Kidney tubule cell (primary cell): ENCODE results near the gene KIF4A.
"Not testable (repeated sequence)": the region's sequence is repeated elsewhere in the genome, so short reads cannot be mapped to it uniquely, and the experiment has no call there.

Experiments used
- DNase-seq: peaks from one replicate; pipeline ENCODE4 v3.0.0-alpha.2; 2018; ENCODE audit warnings: low spot score

Gene KIF4A

DNA sequence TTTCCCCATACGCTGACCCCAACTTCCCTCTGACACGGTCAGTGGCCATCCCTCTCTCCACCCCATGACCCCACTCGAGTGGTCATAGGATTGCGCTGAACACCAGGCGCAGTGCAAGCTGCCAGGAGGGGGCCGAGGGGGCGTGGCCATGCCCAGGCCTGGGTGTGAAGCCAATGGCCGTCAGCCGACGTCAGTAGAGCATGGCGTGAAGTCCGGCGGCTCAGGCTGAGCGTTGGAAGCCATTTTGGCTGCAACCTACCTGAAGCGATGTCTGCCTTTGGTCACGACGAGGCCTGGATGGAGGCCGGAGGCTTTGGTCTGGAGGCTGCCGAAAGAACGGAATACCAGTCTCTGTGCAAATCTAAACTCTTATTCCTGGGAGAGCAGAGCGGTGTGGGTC lies 8.0 kb upstream of the KIF4A start, which contains the start of gene RAB41:
Gene RAB41, plus strand, starts transcription at position 222 of the 400 bp plus-strand sequence. Its CDS starts 46 bp downstream, at position 268.
- no peak for DNase-seq

DNA sequence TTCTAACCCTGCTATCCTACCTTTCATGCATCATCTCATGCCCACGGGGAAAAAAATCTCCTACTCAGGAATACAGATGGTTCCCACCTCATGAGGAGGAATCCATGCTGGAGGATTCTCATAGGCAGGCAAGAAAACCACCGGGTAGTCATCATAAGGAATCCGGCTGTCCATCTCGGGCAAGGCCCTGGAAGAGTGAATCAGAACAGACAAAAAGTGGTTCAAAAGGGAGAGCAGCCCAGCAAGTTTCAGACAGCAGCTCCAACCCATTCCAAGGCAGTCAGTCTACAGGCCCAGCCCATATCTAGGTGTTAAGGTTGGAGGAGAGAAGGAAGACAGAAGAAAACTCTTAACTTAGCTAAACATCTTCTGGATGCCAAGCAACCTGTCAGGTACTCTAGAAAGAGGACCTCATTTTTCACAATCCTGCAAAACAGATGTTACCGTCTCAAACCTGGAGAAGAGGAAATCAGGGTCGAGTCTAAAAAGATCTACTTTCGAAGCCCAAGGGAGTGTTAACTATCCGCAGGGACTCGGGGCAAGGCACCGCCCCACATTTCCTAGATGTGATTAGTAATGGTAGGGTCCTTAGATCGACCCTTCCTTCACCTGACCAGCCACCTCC lies 624 bp upstream of the KIF4A start:
- peak; percentile 16 for DNase-seq

DNA sequence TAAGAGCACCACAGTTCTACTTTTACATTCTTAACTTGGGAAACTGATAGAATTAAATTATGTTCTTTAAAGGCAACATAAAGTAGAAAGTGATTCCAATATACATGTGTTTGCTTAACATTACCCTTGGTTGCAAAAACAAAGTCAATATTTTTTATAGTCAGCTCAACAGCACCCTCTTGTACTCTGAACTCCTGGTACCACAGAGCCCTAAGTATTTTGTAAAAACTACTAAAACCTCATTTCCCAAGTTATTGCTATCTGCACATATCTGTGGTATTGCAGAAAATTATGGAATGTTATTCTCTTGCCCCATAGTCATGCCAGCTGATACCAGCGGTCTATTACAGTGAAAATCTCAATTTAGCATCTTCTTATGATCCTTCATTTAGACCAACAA lies 2.9 kb downstream of the KIF4A start:
- DNase-seq, result no peak

DNA sequence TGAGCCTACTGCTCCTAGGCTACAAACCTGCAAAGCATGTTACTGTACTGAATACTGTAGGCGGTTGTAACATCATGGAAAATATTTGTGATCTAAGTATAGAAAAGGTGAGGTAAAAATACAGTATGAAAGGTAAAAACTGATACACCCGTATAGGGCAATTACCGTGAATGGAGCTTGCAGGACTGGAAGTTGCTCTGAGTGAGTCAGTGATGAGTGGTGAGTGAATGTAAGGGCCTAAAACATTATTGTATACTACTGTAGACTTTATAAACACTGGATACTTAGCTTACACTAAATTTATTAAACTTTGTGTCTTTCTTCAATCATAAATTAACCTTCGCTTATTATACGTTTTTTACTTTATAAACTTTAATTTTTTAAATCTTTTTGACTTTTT lies 3.7 kb downstream of the KIF4A start:
- DNase-seq, result no peak

- peak; percentile 37 for DNase-seq
These were observed 11.8 kb downstream of the KIF4A start for GRCh38 chrX:70301716-70302115.

DNA sequence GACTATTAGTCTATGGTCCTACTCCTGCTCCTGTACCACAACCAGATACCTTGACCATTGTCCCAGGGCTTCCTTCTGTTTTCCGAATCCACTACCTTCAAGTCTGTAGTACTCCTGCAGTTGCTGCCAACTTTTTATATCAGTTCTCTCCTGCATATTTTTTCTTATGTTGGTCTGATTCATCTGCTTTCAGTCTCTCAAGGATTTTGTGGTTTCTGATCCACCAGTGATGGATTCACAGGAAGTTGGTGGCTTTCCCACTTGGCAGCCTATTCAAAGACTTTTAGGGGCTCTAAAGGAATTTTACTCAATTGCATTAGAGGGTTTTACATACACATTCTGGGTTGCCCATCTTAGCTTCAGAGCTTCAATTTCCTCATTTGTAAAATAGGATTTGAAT lies 23.6 kb downstream of the KIF4A start:
- DNase-seq, result peak; percentile 23

DNA sequence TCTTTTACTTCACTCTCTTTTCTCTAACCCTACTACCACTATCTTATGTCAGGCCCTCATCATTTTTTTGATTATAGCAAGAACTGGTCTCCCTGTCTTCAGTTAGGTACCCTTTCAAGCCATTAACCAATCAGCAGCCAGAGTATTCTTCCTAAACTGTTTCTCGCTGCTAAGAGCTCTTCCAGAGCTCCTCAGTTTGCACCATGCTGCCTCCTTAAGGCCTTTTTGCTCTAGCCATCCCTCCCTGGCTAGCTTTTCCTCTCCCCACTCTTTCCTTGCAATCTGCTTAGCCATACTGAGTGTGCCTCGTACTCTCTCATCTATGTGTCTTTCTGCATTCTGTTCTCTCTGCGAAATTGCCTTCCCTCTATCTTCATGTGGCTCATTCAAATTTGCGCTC lies 32.9 kb downstream of the KIF4A start:
- DNase-seq, result no peak

GRCh38 chrX:70323628-70324027 lies 33.7 kb downstream of the KIF4A start:
- not testable (repeated sequence) for DNase-seq

DNA sequence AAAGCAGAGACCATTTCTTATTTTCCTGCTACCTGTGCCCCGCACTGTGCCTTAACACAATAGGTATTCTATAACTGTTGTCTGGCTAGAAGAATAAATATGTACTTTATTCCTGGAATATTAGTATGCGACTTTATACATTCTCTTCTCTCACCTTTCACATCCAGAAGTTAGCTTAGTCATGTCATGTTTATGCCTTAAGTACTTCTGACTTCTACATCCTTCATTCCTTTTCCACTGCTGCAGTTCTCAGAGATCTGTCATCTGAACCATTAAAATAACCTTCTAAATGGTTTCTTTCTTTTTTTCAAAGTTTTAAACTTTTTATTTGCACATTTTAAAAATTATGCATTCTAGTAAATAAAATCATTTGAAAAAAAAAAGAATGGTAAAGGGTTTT lies 34.4 kb downstream of the KIF4A start:
- no peak for DNase-seq

- no peak for DNase-seq
These were observed 41.3 kb downstream of the KIF4A start for GRCh38 chrX:70331161-70331560.

GRCh38 chrX:70332600-70332999 lies 42.7 kb downstream of the KIF4A start:
- no peak for DNase-seq

GRCh38 chrX:70336767-70337166 lies 46.9 kb downstream of the KIF4A start:
- DNase-seq, result no peak

DNA sequence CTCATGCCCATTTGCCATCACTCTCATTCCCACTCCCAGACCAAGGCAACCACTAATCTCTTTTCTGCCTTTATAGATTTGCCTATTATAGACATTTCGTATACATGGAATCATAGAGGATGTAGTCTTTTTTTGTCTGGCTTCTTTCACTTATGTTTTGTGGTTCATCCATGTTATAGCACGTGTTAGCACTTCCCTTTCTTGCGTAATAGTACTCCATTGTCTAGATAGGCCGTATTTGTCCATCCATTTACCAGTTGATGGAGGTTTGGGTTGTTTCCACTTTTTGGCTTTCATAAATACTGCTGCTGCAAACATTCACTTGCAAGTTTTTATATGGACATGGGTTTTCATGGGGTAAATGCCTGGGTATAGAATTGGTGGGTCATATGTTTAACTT lies 48.4 kb downstream of the KIF4A start:
- no peak for DNase-seq

DNA sequence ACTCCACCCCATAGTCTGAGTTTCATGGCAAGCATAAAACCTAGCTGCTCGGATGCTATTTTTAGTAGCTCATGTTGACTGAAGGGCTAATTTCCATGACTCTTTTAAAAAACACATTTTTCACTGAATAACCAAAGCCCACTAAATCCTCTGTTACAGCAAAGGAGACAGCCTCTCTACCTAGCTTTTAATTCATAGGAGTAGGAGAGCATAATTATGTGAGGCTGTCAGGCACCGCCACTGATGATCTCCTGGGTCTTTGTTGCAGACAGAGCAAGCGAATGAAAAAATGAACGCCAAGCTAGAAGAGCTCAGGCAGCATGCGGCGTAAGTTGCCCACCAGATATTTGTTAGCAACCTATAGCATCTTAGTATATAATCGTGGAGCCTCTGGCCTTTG lies 53.5 kb downstream of the KIF4A start:
- DNase-seq, result no peak

DNA sequence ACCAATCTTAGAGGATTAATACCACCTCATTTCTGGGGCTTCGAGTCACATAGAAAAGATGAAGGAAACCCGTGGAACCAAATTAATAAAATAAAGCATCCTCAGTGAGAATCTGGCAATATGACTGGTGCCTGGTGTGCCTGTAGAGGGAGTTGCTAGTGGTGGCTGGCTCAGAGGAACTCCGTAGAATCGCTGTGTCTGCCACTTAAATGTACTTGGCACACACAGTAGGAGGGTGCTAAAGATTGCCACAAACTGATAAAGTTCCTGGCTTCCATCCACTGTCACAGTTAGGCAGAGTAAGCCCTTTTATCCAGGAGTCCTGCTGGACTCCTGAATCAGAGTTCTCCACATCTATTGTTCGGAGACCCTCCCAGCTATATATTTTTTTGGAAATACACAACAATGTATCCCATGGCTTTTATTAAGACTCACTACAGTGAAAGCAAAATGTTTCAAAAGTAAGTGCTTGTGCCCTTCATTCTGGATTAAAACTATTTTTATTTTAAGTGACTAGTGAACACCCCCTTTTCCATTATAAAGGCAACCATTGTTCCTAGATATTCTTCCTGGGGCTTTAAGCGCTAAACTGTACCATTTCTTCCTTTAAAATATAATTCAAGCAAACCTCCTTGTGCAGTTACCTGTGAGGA lies 56.6 kb downstream of the KIF4A start:
- no peak for DNase-seq

- not testable (repeated sequence) for DNase-seq
These were observed 58.9 kb downstream of the KIF4A start for GRCh38 chrX:70348825-70349224.

DNA sequence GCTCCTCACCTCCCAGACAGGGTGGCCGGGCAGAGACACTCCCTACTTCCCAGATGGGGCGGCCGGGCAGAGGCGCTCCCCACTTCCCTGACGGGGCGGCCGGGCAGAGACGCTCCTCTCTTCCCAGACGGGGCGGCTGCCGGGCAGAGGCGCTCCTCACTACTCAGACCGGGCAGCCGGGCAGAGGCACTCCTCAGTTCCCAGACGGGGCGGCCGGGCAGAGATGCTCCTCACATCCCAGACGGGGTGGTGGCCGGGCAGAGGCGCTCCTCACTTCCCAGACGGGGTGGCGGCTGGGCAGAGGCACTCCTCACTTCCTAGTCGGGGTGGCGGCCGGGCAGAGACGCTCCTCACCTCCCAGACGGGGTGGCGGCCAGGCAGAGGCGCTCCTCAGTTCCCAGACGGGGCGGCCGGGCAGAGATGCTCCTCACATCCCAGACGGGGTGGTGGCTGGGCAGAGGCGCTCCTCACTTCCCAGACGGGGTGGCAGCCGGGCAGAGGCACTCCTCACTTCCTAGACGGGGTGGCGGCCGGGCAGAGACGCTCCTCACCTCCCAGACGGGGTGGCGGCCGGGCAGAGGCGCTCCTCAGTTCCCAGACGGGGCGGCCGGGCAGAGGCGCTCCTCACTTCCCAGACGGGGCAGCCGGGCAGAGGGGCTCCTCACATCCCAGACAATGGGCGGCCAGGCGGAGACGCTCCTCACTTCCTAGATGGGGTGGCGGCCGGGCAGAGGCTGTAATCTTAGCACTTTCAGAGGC lies 59.6 kb downstream of the KIF4A start:
- not testable (repeated sequence) for DNase-seq

- no peak for DNase-seq
These were observed 62.6 kb downstream of the KIF4A start for GRCh38 chrX:70352496-70352895.

GRCh38 chrX:70353514-70353913 lies 63.6 kb downstream of the KIF4A start:
- DNase-seq, result no peak

- DNase-seq, result no peak
These were observed 64.8 kb downstream of the KIF4A start for GRCh38 chrX:70354716-70355115.

- no peak for DNase-seq
These were observed 69.6 kb downstream of the KIF4A start for GRCh38 chrX:70359458-70359857.

DNA sequence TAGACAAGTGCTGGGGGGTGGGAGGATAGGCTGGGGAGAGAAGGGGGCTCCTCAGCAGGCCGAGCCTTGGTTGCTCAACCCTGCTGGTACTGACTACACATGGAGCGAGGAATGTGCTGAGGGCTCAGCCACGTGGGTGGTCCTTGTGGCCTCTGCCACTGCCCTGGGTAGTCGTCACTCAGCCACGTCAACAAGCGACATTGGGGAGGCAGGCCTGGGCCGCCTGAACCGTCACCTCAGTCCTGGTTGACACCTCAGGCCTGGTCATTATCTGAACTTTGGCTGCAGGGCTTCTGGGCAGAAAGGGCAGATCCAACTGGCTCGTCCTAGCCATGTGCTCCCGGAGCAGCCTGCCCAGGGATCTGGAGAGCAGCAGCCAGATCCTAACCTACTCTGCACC lies 70.5 kb downstream of the KIF4A start:
- DNase-seq, result no peak

- not testable (repeated sequence) for DNase-seq
These were observed 78.8 kb downstream of the KIF4A start for GRCh38 chrX:70368731-70369130.
